HepG2 (cell line): ENCODE measurements around the gene MCM8. TPM values are rescaled to one million over a fixed set of nuclear protein-coding genes. Genes with fewer than 3 reads are reported as not detected.

Experiments used
- CENPT ChIP-seq: sonication (generic); formaldehyde crosslinking; IDR thresholded peaks from 2 replicates; pipeline ENCODE4 v1.8.0; 2022; ENCODE audit warnings: low read depth, mild to moderate bottlenecking, moderate library complexity, missing genetic modification reagents
- CHD4 ChIP-seq: fragments of 200-600 bp; sonication (generic); IDR thresholded peaks from 2 replicates; pipeline ENCODE4 v1.7.0; 2017; ENCODE audit warnings: mild to moderate bottlenecking, low read length, borderline replicate concordance
- EED ChIP-seq: sonication (generic); formaldehyde crosslinking; IDR thresholded peaks from 2 replicates; pipeline ENCODE4 v1.5.0; 2020; ENCODE audit warnings: mild to moderate bottlenecking, missing genetic modification reagents
- FLYWCH1 ChIP-seq: sonication (generic); formaldehyde crosslinking; IDR thresholded peaks from 2 replicates; pipeline ENCODE4 v1.8.1; 2023; ENCODE audit warnings: mild to moderate bottlenecking, missing genetic modification reagents
- FOXO4 ChIP-seq: sonication (generic); formaldehyde crosslinking; conservative IDR thresholded peaks from 2 replicates; pipeline ENCODE4 v1.8.1; 2023; ENCODE audit warnings: missing genetic modification reagents
- HOXD1 ChIP-seq: sonication (generic); formaldehyde crosslinking; IDR thresholded peaks from 2 replicates; pipeline ENCODE4 v1.5.0; 2020; ENCODE audit warnings: missing genetic modification reagents
- JARID2 ChIP-seq: sonication (generic); formaldehyde crosslinking; IDR thresholded peaks from 2 replicates; pipeline ENCODE4 v1.8.1; 2023; ENCODE audit warnings: missing genetic modification reagents, inconsistent platforms; ENCODE audit not compliant: insufficient replicate concordance
- MAFG ChIP-seq: sonication (generic); formaldehyde crosslinking; IDR thresholded peaks from 2 replicates; pipeline ENCODE4 v1.5.1; 2020; ENCODE audit warnings: mild to moderate bottlenecking, missing genetic modification reagents
- MEIS2 ChIP-seq: sonication (generic); formaldehyde crosslinking; IDR thresholded peaks from 2 replicates; pipeline ENCODE4 v1.9.0; 2021; ENCODE audit warnings: mild to moderate bottlenecking, missing genetic modification reagents
- NBN ChIP-seq: fragments of 450-650 bp; conservative IDR thresholded peaks from 2 replicates; pipeline ENCODE4 v1.6.1; 2017
- NFE2L1 ChIP-seq: sonication (generic); formaldehyde crosslinking; IDR thresholded peaks from 2 replicates; pipeline ENCODE4 v1.4.0; 2020; ENCODE audit warnings: missing genetic modification reagents, mild to moderate bottlenecking, borderline replicate concordance
- NRL ChIP-seq: sonication (generic); formaldehyde crosslinking; IDR thresholded peaks from 2 replicates; pipeline ENCODE4 v1.5.0; 2020; ENCODE audit warnings: missing genetic modification reagents, mild to moderate bottlenecking, moderate library complexity, borderline replicate concordance
- PAF1 ChIP-seq: IDR thresholded peaks from 2 replicates; pipeline ENCODE4 v1.6.1; 2016; ENCODE audit warnings: missing genetic modification reagents, missing compliant biosample characterization
- PAXIP1 ChIP-seq: sonication (generic); formaldehyde crosslinking; conservative IDR thresholded peaks from 2 replicates; pipeline ENCODE4 v1.4.0; 2020; ENCODE audit warnings: mild to moderate bottlenecking, missing genetic modification reagents, moderate library complexity
- RFXANK ChIP-seq: IDR thresholded peaks from 2 replicates; pipeline ENCODE4 v1.6.1; 2016
- ZFP37 ChIP-seq: sonication (generic); formaldehyde crosslinking; IDR thresholded peaks from 2 replicates; pipeline ENCODE4 v1.4.0; 2020; ENCODE audit warnings: missing genetic modification reagents, borderline replicate concordance
- ZFY ChIP-seq: sonication (generic); formaldehyde crosslinking; IDR thresholded peaks from 2 replicates; pipeline ENCODE4 v1.4.0; 2020; ENCODE audit warnings: missing genetic modification reagents
- ZNF30 ChIP-seq: sonication (generic); formaldehyde crosslinking; IDR thresholded peaks from 2 replicates; pipeline ENCODE4 v1.5.0; 2020; ENCODE audit warnings: mild to moderate bottlenecking, missing genetic modification reagents
- ZNF687 ChIP-seq: sonication (generic); formaldehyde crosslinking; IDR thresholded peaks from 2 replicates; pipeline ENCODE4 v1.5.1; 2020; ENCODE audit warnings: mild to moderate bottlenecking, missing genetic modification reagents, moderate library complexity
- ZNF691 ChIP-seq: sonication (generic); formaldehyde crosslinking; IDR thresholded peaks from 2 replicates; pipeline ENCODE4 v1.4.0; 2020; ENCODE audit warnings: missing genetic modification reagents, low read depth, mild to moderate bottlenecking, borderline replicate concordance
- ZNF891 ChIP-seq: sonication (generic); formaldehyde crosslinking; IDR thresholded peaks from 2 replicates; pipeline ENCODE4 v1.5.0; 2020; ENCODE audit warnings: mild to moderate bottlenecking, missing genetic modification reagents
- polyA plus RNA-seq, 8 experiments: library from polyadenylated mRNA; depleted of rRNA in 3 of 8; stranded (reverse) in 7 of 8; unstranded in 1 of 8; fragments of >200 nt; fragmentation: Illumina TruSeq in 4 of 8; extraction: Trizol in 4 of 8; gene quantifications; 2 replicates each; pipeline versions ENCODE4 v1.2.1 to v1.2.3, GENCODE V29; 2011 to 2016; ENCODE audit warnings: low read depth in 4 of 8, missing spikeins in 1 of 8, mixed read lengths in 1 of 8; ENCODE audit not compliant: insufficient read depth in 1 of 8
- total RNA-seq, 5 experiments: library from RNA; depleted of rRNA; stranded (reverse); fragments of >200 nt; fragmentation: Illumina TruSeq; extraction: Trizol; gene quantifications; 2 replicates each; pipeline ENCODE4 v1.2.3, GENCODE V29; 2016; ENCODE audit warnings: low read depth in 1 of 5

The MCM8 gene
- total and polyA plus RNA-seq, 2 of the 13 experiments (the other 11 are each of a cell fraction or from before 2014, with no cell fraction given), result 11.5 to 59.3 TPM

- TF ChIP-seq ZNF687, result peak; percentile 27; the same call in 1 of the 2 replicates
- no peak for TF ChIP-seq HOXD1
- TF ChIP-seq NRL (CRISPR knock-in tag), result peak; percentile 73; the same call in 1 of the 2 replicates
- no peak for TF ChIP-seq MEIS2 (CRISPR knock-in tag)
- no peak for TF ChIP-seq ZNF30 (CRISPR knock-in tag)
- TF ChIP-seq ZFY (CRISPR knock-in tag), result no peak
- TF ChIP-seq CHD4, result no peak
- no peak for TF ChIP-seq ZNF691
- no peak for TF ChIP-seq RFXANK
- TF ChIP-seq NBN, result no peak
- TF ChIP-seq CENPT (CRISPR knock-in tag), result no peak
- no peak for TF ChIP-seq JARID2 (CRISPR knock-in tag)
- TF ChIP-seq PAF1 (CRISPR knock-in tag), result no peak
- TF ChIP-seq MAFG, result no peak
- TF ChIP-seq FLYWCH1 (CRISPR knock-in tag), result no peak
- no peak for TF ChIP-seq ZFP37 (CRISPR knock-in tag)
- no peak for TF ChIP-seq EED (CRISPR knock-in tag)
- 0 out of 2 replicates have a peak, but pooled peaks have one; percentile 34 for TF ChIP-seq FOXO4 (CRISPR knock-in tag)
- TF ChIP-seq PAXIP1 (CRISPR knock-in tag), result no peak
- TF ChIP-seq NFE2L1, result no peak
- peak; percentile 33; the same call in 1 of the 2 replicates for TF ChIP-seq ZNF891
Observed at GRCh38 chr20:5927749-5928462, 22.5 kb upstream of the MCM8 start (continued).
